HepG2 (cell line): ENCODE measurements around the gene MDM4. TPM values are rescaled to one million over a fixed set of nuclear protein-coding genes. Genes with fewer than 3 reads are reported as not detected.
A peak's percentile ranks its signal among the peaks of the same experiment; 100 is the strongest.

Experiments used
- ATAC-seq: fragments of 200-7000 bp; cut with Tn5 transposase; 3 replicates; pipeline ENCODE4 v1.9.1; 2020; ENCODE audit warnings: mild to moderate bottlenecking, moderate library complexity
- BruUV-seq: library from RNA; stranded (reverse); fragments of 400-500 nt; replicated peaks from 2 replicates; lab custom pipeline; 2021; lab: Mats Ljungman, UMichigan
- CTCF ChIA-PET: fragments of 300-600 bp; formaldehyde crosslinking; extraction: SDS; loops from one replicate; lab custom pipeline; 2021; ENCODE audit warnings: low total read pairs, inconsistent platforms, low intra/inter-chr PET ratio; lab: Yijun Ruan, JAX
- POLR2A ChIA-PET: fragments of 350-600 bp; sonication (Branson Sonifier 250); formaldehyde crosslinking; loops from one replicate; lab custom pipeline; 2020; ENCODE audit warnings: antibody characterized with exemption, inconsistent platforms; lab: Yijun Ruan, JAX
- DNase-seq: peaks from one replicate; pipeline ENCODE4 v3.0.0-alpha.2; 2015; ENCODE audit warnings: low spot score
- FAIRE-seq: peaks from 3 replicates; lab custom pipeline; 2011; peaks lifted over from hg19 to GRCh38; lab: Jason Lieb, UNC
- H2AFZ ChIP-seq: one replicate; pipeline ENCODE4 v1.6.1; 2011; ENCODE audit warnings: low read length, inconsistent platforms
- H3K27ac ChIP-seq: fragments of 300-600 bp; 3 replicates; pipeline ENCODE4 v1.8.0; 2011; ENCODE audit warnings: mixed run types, mild to moderate bottlenecking, mixed read lengths, low read length, inconsistent platforms; ENCODE audit not compliant: insufficient read depth; ENCODE audit errors: extremely low read length
- H3K27me3 ChIP-seq, 2 experiments: fragments of 200-600 bp in 1 of 2; 2 replicates in 1 of 2; 3 replicates in 1 of 2; pipeline versions ENCODE4 v1.6.0 to v1.8.0; 2011; ENCODE audit warnings: low read length in 2 of 2, mild to moderate bottlenecking in 2 of 2, moderate library complexity in 2 of 2, inconsistent platforms in 1 of 2; ENCODE audit not compliant: insufficient read depth in 2 of 2, control insufficient read depth in 1 of 2
- H3K36me3 ChIP-seq, 2 experiments: fragments of 200-600 bp in 1 of 2; replicated peaks in 1 of 2; 2 replicates in 1 of 2; 3 replicates in 1 of 2; pipeline versions ENCODE4 v1.5.1 to v1.8.0; 2011; ENCODE audit warnings: low read length in 2 of 2, inconsistent platforms in 1 of 2; ENCODE audit not compliant: insufficient read depth in 2 of 2, control insufficient read depth in 1 of 2
- H3K4me1 ChIP-seq: 2 replicates; pipeline ENCODE4 v1.5.1; 2012; ENCODE audit warnings: low read length, inconsistent platforms; ENCODE audit not compliant: insufficient read depth
- H3K4me2 ChIP-seq: 2 replicates; pipeline ENCODE4 v1.6.0; 2011; ENCODE audit warnings: low read depth, low read length, inconsistent platforms
- H3K4me3 ChIP-seq, 3 experiments: fragments of 200-600 bp in 1 of 3; sonication (generic), shearing (Covaris generic) in 1 of 3; replicated peaks in 1 of 3; 2 replicates each; pipeline ENCODE4 v1.5.1; 2011 to 2016; ENCODE audit warnings: low read length in 3 of 3, inconsistent platforms in 2 of 3, low read depth in 2 of 3, mild to moderate bottlenecking in 2 of 3, control low read depth in 1 of 3, mixed read lengths in 1 of 3; ENCODE audit not compliant: insufficient read depth in 1 of 3
- H3K79me2 ChIP-seq: one replicate; pipeline ENCODE4 v1.6.1; 2011; ENCODE audit warnings: low read length, inconsistent platforms; ENCODE audit not compliant: insufficient read depth
- H3K9ac ChIP-seq: 2 replicates; pipeline ENCODE4 v1.6.0; 2011; ENCODE audit warnings: mild to moderate bottlenecking, low read depth, low read length, inconsistent platforms; ENCODE audit not compliant: insufficient read depth
- H3K9me3 ChIP-seq: 2 replicates; pipeline ENCODE4 v1.5.1; 2012; ENCODE audit warnings: mild to moderate bottlenecking, low read length
- H4K20me1 ChIP-seq: 2 replicates; pipeline ENCODE4 v1.6.0; 2011; ENCODE audit warnings: inconsistent platforms, mild to moderate bottlenecking, low read length, moderate library complexity; ENCODE audit not compliant: insufficient read depth
- CSRNP1 ChIP-seq: sonication (generic); formaldehyde crosslinking; IDR thresholded peaks from 2 replicates; pipeline ENCODE4 v1.8.1; 2023; ENCODE audit warnings: mild to moderate bottlenecking, missing genetic modification reagents
- DNMT1 ChIP-seq: sonication (generic); formaldehyde crosslinking; IDR thresholded peaks from 2 replicates; pipeline ENCODE4 v1.5.1; 2020; ENCODE audit warnings: mild to moderate bottlenecking, missing genetic modification reagents
- JUND ChIP-seq: sonication (generic); formaldehyde crosslinking; IDR thresholded peaks from 2 replicates; pipeline ENCODE4 v1.8.0; 2022; ENCODE audit warnings: mild to moderate bottlenecking, missing genetic modification reagents
- KMT2A ChIP-seq: sonication (generic); formaldehyde crosslinking; IDR thresholded peaks from 2 replicates; pipeline ENCODE4 v1.4.0; 2020; ENCODE audit warnings: missing genetic modification reagents
- MAFK ChIP-seq, 2 experiments: IDR thresholded peaks in 1 of 2; conservative IDR thresholded peaks in 1 of 2; 2 replicates each; pipeline ENCODE4 v1.6.1; 2011; ENCODE audit warnings: improper control_type of control experiment in 2 of 2, low read length in 2 of 2
- MLXIP ChIP-seq: sonication (generic); formaldehyde crosslinking; IDR thresholded peaks from 2 replicates; pipeline ENCODE4 v1.9.0; 2021; ENCODE audit warnings: missing genetic modification reagents, borderline replicate concordance
- MTA1 ChIP-seq: sonication (generic); formaldehyde crosslinking; IDR thresholded peaks from 2 replicates; pipeline ENCODE4 v1.4.0; 2020; ENCODE audit warnings: missing genetic modification reagents, mild to moderate bottlenecking, borderline replicate concordance
- THAP11 ChIP-seq: IDR thresholded peaks from 2 replicates; pipeline ENCODE4 v1.6.1; 2016; ENCODE audit warnings: missing biosample characterization, missing genetic modification reagents
- YY1 ChIP-seq: IDR thresholded peaks from 2 replicates; pipeline ENCODE4 v1.6.1; 2011; ENCODE audit warnings: low read length, low read depth, moderate library complexity, mild to moderate bottlenecking; ENCODE audit not compliant: insufficient read depth, insufficient replicate concordance
- ZNF569 ChIP-seq: sonication (generic); formaldehyde crosslinking; IDR thresholded peaks from 2 replicates; pipeline ENCODE4 v1.5.0; 2020; ENCODE audit warnings: mild to moderate bottlenecking, missing genetic modification reagents, moderate library complexity, borderline replicate concordance
- ZNF800 ChIP-seq: sonication (generic); formaldehyde crosslinking; IDR thresholded peaks from 2 replicates; pipeline ENCODE4 v1.4.0; 2020; ENCODE audit warnings: missing genetic modification reagents
- WGBS: methylation state at CpG from one replicate; pipeline ENCODE4 v1.1.6; 2017; ENCODE audit warnings: low lambda C conversion rate; 5-methylcytosine and 5-hydroxymethylcytosine counted together
- in situ Hi-C: cut with HindIII; loops from 2 replicates; pipeline ENCODE4 v1.10.0; 2017; ENCODE audit warnings: low pct_unique_long_range_greater_than_20kb; ENCODE audit not compliant: extremely low pct_ligation_motif_present
- intact Hi-C: fragments of 100-400 bp; cut with micrococcal nuclease; formaldehyde crosslinking; loops from one replicate; pipeline ENCODE4 v1.10.0; 2022; ENCODE audit not compliant: unreplicated experiment
- polyA plus RNA-seq, 8 experiments: library from polyadenylated mRNA; depleted of rRNA in 3 of 8; stranded (reverse) in 7 of 8; unstranded in 1 of 8; fragments of >200 nt; fragmentation: Illumina TruSeq in 4 of 8; extraction: Trizol in 4 of 8; gene quantifications; 2 replicates each; pipeline versions ENCODE4 v1.2.1 to v1.2.3, GENCODE V29; 2011 to 2016; ENCODE audit warnings: low read depth in 4 of 8, missing spikeins in 1 of 8, mixed read lengths in 1 of 8; ENCODE audit not compliant: insufficient read depth in 1 of 8
- total RNA-seq, 5 experiments: library from RNA; depleted of rRNA; stranded (reverse); fragments of >200 nt; fragmentation: Illumina TruSeq; extraction: Trizol; gene quantifications; 2 replicates each; pipeline ENCODE4 v1.2.3, GENCODE V29; 2016; ENCODE audit warnings: low read depth in 1 of 5
- TF ChIP-seq, protein P1 (sequence below): sonication (generic); formaldehyde crosslinking; IDR thresholded peaks from 2 replicates; pipeline ENCODE4 v1.4.0; 2020; ENCODE audit warnings: missing genetic modification reagents, borderline replicate concordance
- TF ChIP-seq, protein P2 (sequence below): IDR thresholded peaks from 2 replicates; pipeline ENCODE4 v1.6.1; 2016; ENCODE audit warnings: mild to moderate bottlenecking, missing biosample characterization, missing genetic modification reagents

Gene MDM4
- total and polyA plus RNA-seq, 2 of the 13 experiments (the other 11 are each of a cell fraction or from before 2014, with no cell fraction given): 14.9 to 19.0 TPM

GRCh38 chr1:204494281-204495077 lies 21.7 kb upstream of the MDM4 start, which contains the start of gene PIK3C2B:
TSS of gene PIK3C2B (minus strand) at chr1:204494805. CDS start at chr1:204469802, 25,003 bp downstream.
- H3K9ac ChIP-seq: peak within 1 kb of the TSS; percentile 83
- peak within 1 kb of the TSS; percentile 78 to 93 (median 90) for H3K4me3 ChIP-seq
- in situ Hi-C loops (no loop called here), intact Hi-C loops (loop anchor here (2.0 kb wide), 1 partner anchor 48 kb away; no protein-coding TSS in a partner anchor)
- BruUV-seq: TSS peak; percentile 85
- FAIRE-seq (no peak), ATAC-seq (peak; percentile 98), DNase-seq (peak; percentile 71)
- H4K20me1 ChIP-seq: no peaks in the 10 kb centered on the region
- peak within 1 kb of the TSS; percentile 100 for H3K4me2 ChIP-seq
- 0% methylated on average over 7 of the region's 69 CpGs for WGBS
- peak within 1 kb of the TSS; percentile 76 for H2AFZ ChIP-seq
- POLR2A ChIA-PET: interaction anchor here (1.0 to 2.7 kb wide), 11 partner anchors 9 to 349 kb away, joined by 4 to 25 read pairs (median 6); partner anchors contain the start of gene MDM4
- no peaks in the 10 kb centered on the region for H3K36me3 ChIP-seq
- H3K4me1 ChIP-seq: peaks cover 31% of the 10 kb centered on the region
- peaks cover 0 to 40% of the 10 kb centered on the region in 2 experiments; a peak in 4 of 5 replicates for H3K27me3 ChIP-seq
- no peaks in the 10 kb centered on the region for H3K79me2 ChIP-seq
- CTCF ChIA-PET: interaction anchor here (2.1 to 2.5 kb wide), 2 partner anchors 9 to 48 kb away, joined by 8 to 10 read pairs; no protein-coding TSS in a partner anchor
- H3K27ac ChIP-seq: peak within 1 kb of the TSS; percentile 89
- H3K9me3 ChIP-seq: no peaks in the 10 kb centered on the region
- TF ChIP-seq JUND (CRISPR knock-in tag) (0 out of 2 replicates have a peak, but pooled peaks have one; percentile 28), MLXIP (CRISPR knock-in tag) (0 out of 2 replicates have a peak, but pooled peaks have one; percentile 11), KMT2A (CRISPR knock-in tag) (peak; percentile 66; the same call in 1 of the 2 replicates), THAP11 (CRISPR knock-in tag) (peak; percentile 37; the same call in 1 of the 2 replicates), ZNF800 (CRISPR knock-in tag) (peak; percentile 92), DNMT1 (CRISPR knock-in tag) (no peak), CSRNP1 (CRISPR knock-in tag) (peak; percentile 18; the same call in 1 of the 2 replicates), MAFK (conservative IDR thresholded peaks at IDR 0.05 in 1 of 2, IDR thresholded peaks at IDR 0.05 in 1 of 2; ENCODE audit: low read length in 2 of 2) (no peak), ZNF569 (no peak), YY1 (peak; percentile 72), MTA1 (peak; percentile 67; the same call in 1 of the 2 replicates)
- TF ChIP-seq, protein P1, sequence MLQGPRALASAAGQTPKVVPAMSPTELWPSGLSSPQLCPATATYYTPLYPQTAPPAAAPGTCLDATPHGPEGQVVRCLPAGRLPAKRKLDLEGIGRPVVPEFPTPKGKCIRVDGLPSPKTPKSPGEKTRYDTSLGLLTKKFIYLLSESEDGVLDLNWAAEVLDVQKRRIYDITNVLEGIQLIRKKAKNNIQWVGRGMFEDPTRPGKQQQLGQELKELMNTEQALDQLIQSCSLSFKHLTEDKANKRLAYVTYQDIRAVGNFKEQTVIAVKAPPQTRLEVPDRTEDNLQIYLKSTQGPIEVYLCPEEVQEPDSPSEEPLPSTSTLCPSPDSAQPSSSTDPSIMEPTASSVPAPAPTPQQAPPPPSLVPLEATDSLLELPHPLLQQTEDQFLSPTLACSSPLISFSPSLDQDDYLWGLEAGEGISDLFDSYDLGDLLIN: no peak; the same call in 1 of the 2 replicates
- TF ChIP-seq, protein P2, sequence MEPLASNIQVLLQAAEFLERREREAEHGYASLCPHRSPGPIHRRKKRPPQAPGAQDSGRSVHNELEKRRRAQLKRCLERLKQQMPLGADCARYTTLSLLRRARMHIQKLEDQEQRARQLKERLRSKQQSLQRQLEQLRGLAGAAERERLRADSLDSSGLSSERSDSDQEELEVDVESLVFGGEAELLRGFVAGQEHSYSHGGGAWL (CRISPR knock-in tag): peak; percentile 44; the same call in 1 of the 2 replicates
